Measurements from ENCODE around the gene METTL2B.
"Not testable (repeated sequence)": the region's sequence is repeated elsewhere in the genome, so short reads cannot be mapped to it uniquely, and the experiment has no call there.

Gene METTL2B

DNA sequence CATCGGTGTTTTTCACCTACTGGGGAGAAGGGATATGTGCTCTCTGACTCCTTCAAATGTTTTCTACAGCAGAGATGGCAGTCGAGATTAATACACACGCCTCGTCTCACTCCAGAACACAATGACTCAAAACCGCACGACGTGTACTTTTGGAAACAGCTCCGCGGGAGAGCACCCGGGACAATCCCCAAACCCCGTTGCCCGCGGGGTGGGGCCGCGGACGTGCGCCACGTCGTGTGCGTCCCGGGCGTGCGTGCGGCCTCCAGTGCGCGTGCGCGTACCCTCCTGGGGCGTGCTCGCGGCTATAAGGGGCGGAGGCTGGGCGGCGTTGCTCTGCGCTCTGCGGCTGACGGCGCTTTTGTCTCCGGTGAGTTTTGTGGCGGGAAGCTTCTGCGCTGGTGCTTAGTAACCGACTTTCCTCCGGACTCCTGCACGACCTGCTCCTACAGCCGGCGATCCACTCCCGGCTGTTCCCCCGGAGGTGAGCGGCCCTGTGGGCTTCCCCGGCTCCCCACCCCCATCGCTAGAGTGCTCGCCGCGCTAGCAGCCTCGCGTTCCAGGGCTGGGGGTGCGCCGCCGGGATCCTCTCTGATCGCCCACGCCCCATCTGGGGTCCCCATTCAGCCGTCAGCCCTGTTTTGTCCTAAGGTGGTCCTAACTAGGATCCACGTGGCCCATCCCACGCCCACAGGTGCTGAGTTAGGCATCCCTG, 20.8 kb upstream of the METTL2B start, which contains the start of gene HILPDA:
Gene HILPDA (plus strand): TSS at position 336 of the 712 bp plus-strand sequence. CDS start 1,391 bp downstream, outside the sequence.
- peak; percentile 84 for DNase-seq (ENCODE audit: low spot score)

GRCh38 chr7:128456255-128456725, 20.3 kb upstream of the METTL2B start:
- DNase-seq (ENCODE audit: low spot score) = peak; percentile 14

GRCh38 chr7:128457385-128457784, 19.2 kb upstream of the METTL2B start:
- not testable (repeated sequence) for DNase-seq (ENCODE audit: low spot score)

DNA sequence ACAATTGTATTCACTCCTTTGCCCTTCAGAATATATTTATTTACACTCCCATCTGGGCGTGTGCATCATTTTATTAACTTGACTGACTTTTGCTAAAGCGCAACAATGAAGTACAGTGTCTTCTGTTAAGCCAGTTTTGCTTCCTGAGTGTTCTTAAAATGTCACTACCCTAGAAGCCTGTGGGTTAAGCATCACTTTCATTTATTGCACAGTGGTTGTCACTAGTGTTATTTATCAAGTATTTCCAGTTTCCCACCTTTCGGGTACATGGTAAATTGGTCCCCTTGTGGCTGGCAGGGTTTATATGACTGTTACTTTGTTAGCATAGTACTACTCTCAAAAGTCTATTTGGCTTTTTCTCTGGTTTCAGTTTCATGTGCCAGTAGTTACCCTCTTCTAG, 17.6 kb upstream of the METTL2B start:
- DNase-seq (ENCODE audit: low spot score) = no peak

DNA sequence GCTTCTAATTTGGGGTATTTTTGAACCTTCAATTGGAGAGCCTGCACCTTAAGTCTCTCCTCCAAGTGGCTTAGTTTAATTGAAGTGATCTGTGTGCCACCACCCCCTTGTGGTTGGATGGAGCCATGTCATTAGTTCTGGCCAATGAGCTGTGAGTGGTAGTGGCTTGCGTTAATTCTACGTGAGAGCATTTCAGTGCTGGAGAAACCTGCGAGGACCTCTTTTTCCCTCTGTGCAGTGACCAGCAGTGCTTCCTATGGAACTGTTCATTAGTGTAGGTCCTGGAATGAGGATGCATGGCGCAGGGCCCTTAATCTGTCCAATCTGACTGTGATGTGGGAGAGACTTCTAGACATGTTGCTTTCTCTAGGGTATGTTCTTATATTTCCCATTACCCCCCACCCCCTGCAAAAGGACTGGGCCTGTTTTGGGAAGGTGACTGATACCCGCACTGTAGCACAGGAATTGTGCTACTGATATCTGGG, 17.1 kb upstream of the METTL2B start:
- DNase-seq (ENCODE audit: low spot score) = peak; percentile 59

- DNase-seq (ENCODE audit: low spot score) = no peak
Observed at GRCh38 chr7:128462460-128462859, 14.1 kb upstream of the METTL2B start.

GRCh38 chr7:128463345-128463744, 13.2 kb upstream of the METTL2B start:
- DNase-seq (ENCODE audit: low spot score) = not testable (repeated sequence)

DNA sequence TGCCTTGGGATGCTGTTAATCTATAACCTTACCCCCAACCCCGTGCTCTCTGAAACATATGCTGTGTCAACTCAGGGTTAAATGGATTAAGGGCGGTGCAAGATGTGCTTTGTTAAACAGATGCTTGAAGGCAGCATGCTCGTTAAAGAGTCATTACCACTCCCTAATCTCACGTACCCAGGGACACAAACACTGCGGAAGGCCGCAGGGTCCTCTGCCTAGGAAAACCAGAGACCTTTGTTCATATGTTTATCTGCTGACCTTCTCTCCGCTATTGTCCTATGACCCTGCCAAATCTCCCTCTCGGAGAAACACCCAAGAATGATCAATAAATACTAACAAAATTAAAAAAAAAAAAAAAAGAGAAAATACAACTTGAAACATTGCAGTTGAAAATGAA, 12.6 kb upstream of the METTL2B start:
- DNase-seq (ENCODE audit: low spot score) = not testable (repeated sequence)

GRCh38 chr7:128466871-128467270, 9.7 kb upstream of the METTL2B start:
- not testable (repeated sequence) for DNase-seq (ENCODE audit: low spot score)

- not testable (repeated sequence) for DNase-seq (ENCODE audit: low spot score)
Observed at GRCh38 chr7:128477336-128477690, 765 bp downstream of the METTL2B start.

DNA sequence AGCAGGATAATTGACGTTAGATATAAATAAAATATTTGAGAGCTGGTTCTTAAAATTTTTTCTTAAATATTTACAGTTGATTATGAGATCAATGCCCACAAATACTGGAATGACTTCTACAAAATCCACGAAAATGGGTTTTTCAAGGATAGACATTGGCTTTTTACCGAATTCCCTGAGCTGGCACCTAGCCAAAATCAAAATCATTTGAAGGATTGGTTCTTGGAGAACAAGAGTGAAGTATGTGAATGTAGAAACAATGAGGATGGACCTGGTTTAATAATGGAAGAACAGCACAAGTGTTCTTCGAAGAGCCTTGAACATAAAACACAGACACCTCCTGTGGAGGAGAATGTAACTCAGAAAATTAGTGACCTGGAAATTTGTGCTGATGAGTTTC, 2.5 kb downstream of the METTL2B start:
- not testable (repeated sequence) for DNase-seq (ENCODE audit: low spot score)

- not testable (repeated sequence) for DNase-seq (ENCODE audit: low spot score)
Observed at GRCh38 chr7:128488134-128488533, 11.6 kb downstream of the METTL2B start.

- no peak for DNase-seq (ENCODE audit: low spot score)
Observed at GRCh38 chr7:128497405-128497804, 20.9 kb downstream of the METTL2B start.

DNA sequence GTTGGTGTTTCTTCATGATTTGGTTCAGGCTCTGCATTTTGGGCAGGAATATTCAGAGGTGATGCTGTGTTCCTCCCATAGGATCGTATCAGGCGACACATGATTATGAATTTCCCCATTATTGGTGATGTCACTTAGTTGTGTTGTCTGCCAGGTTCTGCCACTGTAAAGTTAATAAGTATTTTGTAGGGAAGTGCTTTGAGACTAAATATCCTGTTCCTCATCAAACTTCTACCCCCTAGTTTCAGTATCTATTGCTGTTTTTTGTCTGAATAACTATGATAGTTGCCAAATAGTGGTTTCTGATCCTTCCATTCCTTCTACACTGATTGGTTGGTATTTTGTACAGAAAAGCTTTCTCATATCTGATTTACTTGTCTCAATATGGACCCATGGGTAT, 28.9 kb downstream of the METTL2B start:
- not testable (repeated sequence) for DNase-seq (ENCODE audit: low spot score)

DNA sequence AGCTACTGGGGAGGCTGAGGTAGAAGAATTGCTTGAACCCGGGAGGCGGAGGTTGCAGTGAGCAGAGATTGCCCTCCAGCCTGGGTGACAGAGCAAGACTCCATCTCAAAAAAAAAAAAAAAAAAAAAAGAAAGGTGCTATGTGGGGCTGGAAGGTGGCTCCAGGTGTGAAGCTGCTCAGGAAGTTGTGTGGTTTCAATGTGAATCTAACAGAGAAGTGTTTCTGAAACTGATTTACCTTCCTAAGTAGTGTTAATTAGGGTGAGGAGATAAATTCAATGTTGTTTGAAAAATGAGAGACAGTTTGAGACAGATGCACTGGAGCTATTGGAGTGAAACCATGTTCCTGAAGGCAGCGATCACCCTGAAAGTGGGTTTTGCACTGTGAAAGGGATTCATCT, 30.3 kb downstream of the METTL2B start:
- not testable (repeated sequence) for DNase-seq (ENCODE audit: low spot score)

GRCh38 chr7:128507321-128507993, 30.9 kb downstream of the METTL2B start:
- DNase-seq (ENCODE audit: low spot score) = not testable (repeated sequence)

DNA sequence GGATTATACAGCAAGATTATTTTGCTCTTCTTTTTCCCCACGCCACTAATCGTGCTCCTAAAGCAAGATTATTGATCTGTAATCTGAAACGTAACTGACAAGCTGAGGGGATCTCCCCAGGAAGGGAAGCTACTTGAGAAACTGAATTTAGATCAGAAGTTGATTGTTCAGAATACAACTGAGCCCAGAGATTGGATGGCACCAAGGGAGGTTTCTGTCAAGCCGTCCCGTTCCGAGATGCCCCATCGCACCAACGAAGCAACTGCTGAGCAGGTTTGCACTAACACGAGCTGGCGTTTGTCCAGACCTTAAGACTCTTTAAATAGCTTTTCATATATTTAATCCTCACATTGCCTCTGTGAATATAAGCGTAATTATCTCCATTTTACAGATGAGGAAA, 35.1 kb downstream of the METTL2B start:
- DNase-seq (ENCODE audit: low spot score) = not testable (repeated sequence)

DNA sequence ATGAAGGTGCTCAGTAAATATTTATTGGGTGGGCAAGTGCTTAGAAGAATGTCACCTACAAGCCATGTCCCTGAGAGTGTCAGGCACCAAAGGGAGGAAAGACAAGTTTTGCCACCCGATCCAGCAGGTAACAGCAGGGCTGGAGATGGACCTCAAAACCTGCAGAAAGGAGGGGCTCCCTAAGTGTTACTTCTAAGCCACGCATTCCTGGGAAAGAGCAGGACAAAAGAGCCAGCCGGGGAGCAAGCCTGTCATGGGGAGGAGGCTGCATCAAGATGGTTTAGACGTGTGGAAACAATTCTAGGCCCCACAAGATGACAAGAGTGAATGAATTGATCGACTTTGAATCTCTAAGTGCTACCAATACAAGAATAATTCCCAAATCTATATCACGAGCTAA, 38.7 kb downstream of the METTL2B start:
- DNase-seq (ENCODE audit: low spot score) = not testable (repeated sequence)

DNA sequence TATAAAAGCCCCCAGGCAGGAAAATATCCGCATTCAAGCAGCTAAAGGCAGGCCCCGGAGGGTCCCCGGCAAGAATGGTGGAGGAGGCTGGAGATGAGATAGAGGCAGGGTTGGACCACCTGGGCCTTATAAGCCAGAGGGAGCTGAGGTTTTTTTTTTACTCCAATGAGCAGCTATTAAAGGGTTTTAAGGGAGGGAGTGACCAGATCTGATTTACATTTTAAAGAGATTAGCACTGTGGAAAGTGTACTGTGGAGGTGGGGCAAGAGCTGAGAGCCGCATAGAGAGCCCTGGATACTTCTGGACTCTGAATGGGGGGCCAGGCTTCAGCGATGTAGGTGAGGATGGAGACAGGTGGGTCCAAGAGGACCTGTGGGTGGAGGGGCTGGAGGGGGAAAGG, 40.5 kb downstream of the METTL2B start:
- DNase-seq (ENCODE audit: low spot score) = not testable (repeated sequence)

- peak; percentile 84 for DNase-seq (ENCODE audit: low spot score)
Observed at GRCh38 chr7:128523226-128523931, 46.8 kb downstream of the METTL2B start.

DNA sequence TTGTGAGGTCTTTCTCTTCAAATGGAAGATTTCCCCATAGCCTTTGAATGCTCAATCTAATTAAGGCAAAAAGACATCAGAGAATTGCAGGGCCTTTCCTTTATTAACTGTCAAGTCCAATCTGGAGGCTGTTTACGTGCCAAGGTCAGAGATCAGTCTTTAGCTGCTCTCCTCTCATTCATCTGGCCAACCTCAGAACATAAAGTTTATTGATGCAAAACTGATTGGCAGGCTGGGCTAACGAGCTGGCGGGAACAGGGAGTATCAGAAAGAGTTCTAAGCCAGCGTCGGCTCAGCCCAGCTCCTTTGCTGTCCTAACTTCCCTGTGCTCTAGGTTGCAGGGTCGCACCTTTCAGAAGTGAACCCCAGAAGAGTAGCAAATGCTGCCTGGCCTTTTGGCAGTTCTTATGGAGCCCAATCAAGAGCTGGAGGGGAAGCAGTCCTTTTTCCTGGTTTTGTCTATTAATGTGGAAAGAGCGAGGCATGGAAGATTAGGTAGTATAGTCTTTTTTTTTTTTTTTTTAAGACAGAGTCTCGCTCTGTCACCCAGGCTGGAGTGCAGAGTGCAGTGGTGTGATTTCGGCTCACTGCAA, 47.5 kb downstream of the METTL2B start:
- not testable (repeated sequence) for DNase-seq (ENCODE audit: low spot score)

DNA sequence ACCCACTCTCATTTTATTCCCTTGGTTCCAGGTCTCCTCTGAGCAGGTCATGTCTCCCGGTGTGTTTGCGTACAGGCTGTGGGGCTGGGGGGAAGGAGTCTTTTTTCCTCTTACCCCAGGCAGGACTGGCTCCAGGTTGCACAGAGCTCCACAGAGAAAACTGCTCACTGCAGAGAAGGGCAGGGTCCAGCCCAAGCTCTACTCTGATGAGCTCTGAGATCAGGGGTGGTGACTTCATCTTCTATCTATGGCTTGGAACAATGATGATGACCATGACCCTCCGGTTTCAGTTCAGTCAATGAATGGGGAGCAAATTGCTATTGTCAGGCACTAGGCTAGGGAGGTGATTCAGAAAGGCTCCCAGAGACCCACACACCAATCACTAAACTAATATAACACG, 49.0 kb downstream of the METTL2B start:
- DNase-seq (ENCODE audit: low spot score) = peak; percentile 70

Measured in kidney capillary endothelial cell (primary cell).